Sigmoid colon (tissue), 7 donors: Measurements from ENCODE around the gene MGAT4C. TPM values are rescaled to one million over a fixed set of nuclear protein-coding genes. Genes with fewer than 3 reads are reported as not detected.
"Not testable (repeated sequence)": the region's sequence is repeated elsewhere in the genome, so short reads cannot be mapped to it uniquely, and the experiment has no call there.

Experiments used
- DNase-seq: peaks from one replicate; pipeline ENCODE4 v3.0.0-alpha.2; 2019
- H3K27ac ChIP-seq, 4 donors: fragments of 200-600 bp; sonication (generic); one replicate each; pipeline ENCODE4 v1.5.1; 2016 to 2019; ENCODE audit warnings: mild to moderate bottlenecking in 1 of 4
- H3K27me3 ChIP-seq, 3 donors: fragments of 200-600 bp; sonication (generic); one replicate each; pipeline ENCODE4 v1.5.1; 2019; ENCODE audit warnings: mild to moderate bottlenecking in 1 of 3
- H3K36me3 ChIP-seq, 4 donors: fragments of 200-600 bp; sonication (generic); one replicate each; pipeline ENCODE4 v1.5.1; 2016 to 2019
- H3K4me1 ChIP-seq, 4 donors: fragments of 200-600 bp; sonication (generic); one replicate each; pipeline ENCODE4 v1.5.1; 2017 to 2019
- H3K4me3 ChIP-seq, 4 donors: fragments of 200-600 bp; sonication (generic); one replicate each; pipeline ENCODE4 v1.5.1; 2017 to 2019; ENCODE audit warnings: mild to moderate bottlenecking in 2 of 4, moderate library complexity in 1 of 4
- H3K9me3 ChIP-seq, 4 donors: fragments of 200-600 bp in 3 of 4; sonication (generic) in 3 of 4; one replicate each; pipeline versions ENCODE4 v1.5.1 to v1.6.1; 2013 to 2019
- EP300 ChIP-seq, 4 donors: sonication (generic); formaldehyde crosslinking; IDR thresholded peaks; one replicate each; pipeline ENCODE4 v1.6.1; 2017; ENCODE audit warnings: antibody characterized with exemption in 4 of 4
- POLR2A ChIP-seq, 2 donors: fragments of 450-650 bp; IDR thresholded peaks; one replicate each; pipeline ENCODE4 v1.6.1; 2016; ENCODE audit warnings: antibody characterized with exemption in 2 of 2, mild to moderate bottlenecking in 2 of 2, moderate library complexity in 2 of 2
- POLR2AphosphoS5 ChIP-seq, 4 donors: sonication (generic); formaldehyde crosslinking; IDR thresholded peaks; one replicate each; pipeline ENCODE4 v1.6.1; 2017; ENCODE audit warnings: antibody characterized with exemption in 4 of 4
- WGBS, 2 donors: extraction: QIAGEN DNeasy Blood & Tissue Kit; methylation state at CpG; one replicate each; pipeline ENCODE4 v1.1.7; 2013; 5-methylcytosine and 5-hydroxymethylcytosine counted together
- intact Hi-C: fragments of 100-400 bp; cut with DNase I; formaldehyde crosslinking; loops from one replicate; pipeline ENCODE4 v1.15.1; 2023
- polyA plus RNA-seq, 3 donors: library from polyadenylated mRNA; stranded (reverse); fragments of 200-250 nt; gene quantifications; one replicate each; pipeline ENCODE4 v1.2.3, GENCODE V29; 2013
- total RNA-seq, 4 donors: library from RNA; depleted of rRNA; stranded (reverse); fragments of >200 nt; gene quantifications; one replicate each; pipeline ENCODE4 v1.1.0, GENCODE V29; 2016
- TF ChIP-seq, protein P1 (sequence below), 4 experiments: fragments of 450-650 bp in 3 of 4; fragments of 200-600 bp in 1 of 4; IDR thresholded peaks; one replicate each; pipeline ENCODE4 v1.5.1; 2016 to 2019; ENCODE audit warnings: antibody characterized with exemption in 4 of 4, mild to moderate bottlenecking in 3 of 4, moderate library complexity in 2 of 4
- donor health status: healthy with polysubstance abuse.
- donor health status: Bipolar disorder and iron deficiency.
- donor health status: healthy.

The MGAT4C gene
- total RNA-seq (1 to 10 TPM in 1 of 4 donors, under 1 TPM in 3; 0.54 to 1.1 (median 0.61) TPM), polyA plus RNA-seq (under 1 TPM in 1 of 3 donors, not detected in 2; 0.04 TPM)

DNA sequence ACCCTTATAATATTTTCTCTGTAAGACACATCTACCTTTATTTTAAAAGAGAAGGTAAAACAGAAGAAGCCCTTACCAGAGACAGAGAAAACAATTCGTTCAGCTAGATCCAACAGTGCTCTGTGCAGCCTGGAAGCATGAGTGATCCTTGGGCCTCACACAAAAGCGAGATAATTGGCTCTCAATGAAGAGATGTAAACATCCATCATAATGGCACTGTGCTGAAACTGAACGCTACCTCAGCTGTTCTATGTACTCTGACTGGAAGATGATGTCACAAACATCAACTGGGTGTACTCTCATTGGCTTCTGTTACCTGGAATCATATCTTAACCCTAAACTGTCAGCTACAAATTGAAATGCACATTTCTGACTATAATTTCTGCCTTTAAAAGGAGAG lies at the start of gene MGAT4C:
Gene MGAT4C, minus strand, starts transcription at position 229 of the 400 bp plus-strand sequence.
- Histone ChIP-seq H3K36me3 (no peaks in the 10 kb centered on the region), H3K27me3 (no peaks in the 10 kb centered on the region), H3K27ac (no peak within 1 kb of the TSS), H3K9me3 (no peaks in the 10 kb centered on the region), H3K4me3 (no peak within 1 kb of the TSS), H3K4me1 (no peaks in the 10 kb centered on the region)
- DNase-seq, result no peak
- TF ChIP-seq POLR2A (IDR thresholded peaks at IDR 0.05) (no peak), POLR2AphosphoS5 (IDR thresholded peaks at IDR 0.05) (no peak), EP300 (IDR thresholded peaks at IDR 0.05) (no peak)
- TF ChIP-seq, protein P1, sequence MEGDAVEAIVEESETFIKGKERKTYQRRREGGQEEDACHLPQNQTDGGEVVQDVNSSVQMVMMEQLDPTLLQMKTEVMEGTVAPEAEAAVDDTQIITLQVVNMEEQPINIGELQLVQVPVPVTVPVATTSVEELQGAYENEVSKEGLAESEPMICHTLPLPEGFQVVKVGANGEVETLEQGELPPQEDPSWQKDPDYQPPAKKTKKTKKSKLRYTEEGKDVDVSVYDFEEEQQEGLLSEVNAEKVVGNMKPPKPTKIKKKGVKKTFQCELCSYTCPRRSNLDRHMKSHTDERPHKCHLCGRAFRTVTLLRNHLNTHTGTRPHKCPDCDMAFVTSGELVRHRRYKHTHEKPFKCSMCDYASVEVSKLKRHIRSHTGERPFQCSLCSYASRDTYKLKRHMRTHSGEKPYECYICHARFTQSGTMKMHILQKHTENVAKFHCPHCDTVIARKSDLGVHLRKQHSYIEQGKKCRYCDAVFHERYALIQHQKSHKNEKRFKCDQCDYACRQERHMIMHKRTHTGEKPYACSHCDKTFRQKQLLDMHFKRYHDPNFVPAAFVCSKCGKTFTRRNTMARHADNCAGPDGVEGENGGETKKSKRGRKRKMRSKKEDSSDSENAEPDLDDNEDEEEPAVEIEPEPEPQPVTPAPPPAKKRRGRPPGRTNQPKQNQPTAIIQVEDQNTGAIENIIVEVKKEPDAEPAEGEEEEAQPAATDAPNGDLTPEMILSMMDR (IDR thresholded peaks at IDR 0.05), result no peak
- intact Hi-C loops, result no loop called here
- WGBS, 2 donors, result 14 to 48% methylated on average over 3 of the region's 3 CpGs

DNA sequence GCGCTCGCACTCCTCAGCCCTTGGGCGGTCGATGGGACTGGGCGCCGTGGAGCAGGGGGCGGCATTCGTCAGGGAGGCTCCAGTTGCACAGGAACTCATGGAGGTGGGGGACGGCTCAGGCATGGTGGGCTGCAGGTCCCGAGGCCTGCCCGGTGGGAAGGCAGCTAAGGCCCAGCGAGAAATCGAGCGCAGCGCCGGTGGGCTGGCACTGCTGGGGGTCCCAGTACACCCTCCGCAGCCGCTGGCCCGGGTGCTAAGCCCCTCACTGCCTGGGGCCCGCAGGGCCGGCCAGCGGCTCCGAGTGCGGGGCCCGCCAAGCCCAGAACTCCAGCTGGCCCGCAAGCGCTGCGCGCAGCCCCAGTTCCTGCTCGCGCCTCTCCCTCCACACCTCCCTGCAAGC lies 40.2 kb upstream of the MGAT4C start:
- H3K36me3 ChIP-seq, intact Hi-C loops, H3K4me3 ChIP-seq, H3K27ac ChIP-seq, H3K27me3 ChIP-seq, DNase-seq, H3K9me3 ChIP-seq, H3K4me1 ChIP-seq: not testable (repeated sequence)
- 90 to 93% methylated on average over 31 of the region's 31 CpGs for WGBS, 2 donors

DNA sequence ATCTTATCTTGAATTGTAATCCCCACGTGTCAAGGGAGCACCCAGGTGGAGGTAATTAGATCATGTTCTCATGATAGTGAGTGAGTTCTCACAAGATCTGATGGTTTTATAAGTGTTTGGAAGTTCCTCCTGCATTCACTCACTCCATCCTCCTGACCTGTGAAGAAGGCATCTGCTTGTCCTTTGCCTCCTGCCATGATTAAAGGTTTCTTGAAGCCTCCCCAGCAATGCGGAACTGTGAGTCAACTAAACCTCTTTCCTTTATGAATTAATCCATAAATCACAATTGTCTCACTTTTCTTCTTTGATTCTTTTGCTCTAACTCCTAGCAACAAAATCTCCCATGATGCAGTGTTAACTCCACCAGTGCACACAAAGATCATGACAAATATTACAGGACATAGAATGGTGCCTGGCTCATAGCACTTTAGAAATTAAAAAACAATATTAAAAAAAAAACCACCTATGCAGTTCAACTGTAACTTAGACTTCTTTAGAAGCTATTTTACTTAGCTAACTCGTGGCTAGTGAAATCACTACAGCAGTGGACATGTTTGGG lies 37.6 kb upstream of the MGAT4C start:
- no peak overlapping the region for H3K4me3 ChIP-seq
- no peaks in the 10 kb centered on the region for H3K27me3 ChIP-seq
- no peaks in the 10 kb centered on the region for H3K4me1 ChIP-seq
- TF ChIP-seq POLR2A (IDR thresholded peaks at IDR 0.05) (no peak), POLR2AphosphoS5 (IDR thresholded peaks at IDR 0.05) (no peak), EP300 (IDR thresholded peaks at IDR 0.05) (no peak)
- TF ChIP-seq, protein P1 (IDR thresholded peaks at IDR 0.05), result no peak
- no peak overlapping the region for H3K27ac ChIP-seq
- intact Hi-C loops, result no loop called here
- peaks cover 0 to 3% (median 0%) of the 10 kb centered on the region in 4 donors for H3K9me3 ChIP-seq
- 34 to 63% methylated on average over 3 of the region's 3 CpGs for WGBS, 2 donors
- H3K36me3 ChIP-seq, result no peaks in the 10 kb centered on the region
- no peak for DNase-seq

DNA sequence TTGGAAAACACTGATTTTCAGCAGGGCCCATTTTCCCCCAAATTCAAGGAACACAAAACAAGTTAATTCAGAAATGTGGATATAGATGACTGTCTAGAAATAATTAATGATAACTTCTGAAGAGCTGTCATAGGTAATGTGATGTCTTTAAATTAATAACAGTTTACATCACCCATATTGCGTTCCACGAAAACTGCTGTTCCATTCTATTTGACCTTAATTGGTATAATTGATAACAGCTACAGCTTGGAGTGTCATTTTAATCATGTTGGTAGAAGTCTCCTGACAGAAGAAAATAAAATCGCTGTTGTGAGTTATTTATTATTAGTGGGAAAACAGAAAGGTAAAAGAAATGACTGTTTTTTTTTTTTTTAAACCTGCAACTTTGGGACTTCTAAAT lies 36.3 kb upstream of the MGAT4C start:
- Histone ChIP-seq H3K27me3 (no peaks in the 10 kb centered on the region), H3K27ac (no peak overlapping the region), H3K9me3 (peaks cover 0 to 3% (median 0%) of the 10 kb centered on the region in 4 donors), H3K36me3 (no peaks in the 10 kb centered on the region), H3K4me1 (no peaks in the 10 kb centered on the region), H3K4me3 (no peak overlapping the region)
- TF ChIP-seq EP300 (IDR thresholded peaks at IDR 0.05) (no peak), POLR2A (IDR thresholded peaks at IDR 0.05) (no peak), POLR2AphosphoS5 (IDR thresholded peaks at IDR 0.05) (no peak)
- TF ChIP-seq, protein P1 (IDR thresholded peaks at IDR 0.05), result no peak
- DNase-seq, result no peak
- WGBS, 2 donors, result 57 to 60% methylated on average over 3 of the region's 3 CpGs
- intact Hi-C loops, result no loop called here

DNA sequence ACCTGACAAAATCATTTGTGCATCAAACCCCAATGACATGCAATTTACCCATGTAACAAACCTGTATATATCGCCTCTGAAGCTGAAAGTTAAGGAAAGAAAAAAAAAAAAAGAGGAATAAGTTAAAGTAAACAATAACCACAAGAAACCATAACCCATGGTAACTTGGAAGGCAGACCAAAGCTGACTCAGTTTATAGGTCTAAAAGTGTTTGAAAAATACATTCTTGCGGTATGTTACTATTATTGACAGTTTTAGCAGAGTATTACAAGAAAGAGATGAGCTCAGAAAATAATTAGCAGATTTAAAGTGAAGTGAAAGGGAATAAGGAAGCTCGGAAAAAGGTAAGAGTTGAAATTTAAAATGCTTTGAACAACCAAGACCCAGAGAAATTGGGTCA lies 34.4 kb upstream of the MGAT4C start:
- 87 to 88% methylated on average over 3 of the region's 3 CpGs for WGBS, 2 donors
- no peaks in the 10 kb centered on the region for H3K27me3 ChIP-seq

More for the DNA sequence above, 34.4 kb upstream of the MGAT4C start:
- TF ChIP-seq, protein P1 (IDR thresholded peaks at IDR 0.05), result no peak
- TF ChIP-seq EP300 (IDR thresholded peaks at IDR 0.05) (no peak), POLR2AphosphoS5 (IDR thresholded peaks at IDR 0.05) (no peak), POLR2A (IDR thresholded peaks at IDR 0.05) (no peak)
- DNase-seq, result no peak
- Histone ChIP-seq H3K9me3 (peaks cover 0 to 3% (median 0%) of the 10 kb centered on the region in 4 donors), H3K27ac (no peak overlapping the region), H3K4me3 (no peak overlapping the region), H3K4me1 (no peaks in the 10 kb centered on the region), H3K36me3 (no peaks in the 10 kb centered on the region)
- intact Hi-C loops, result no loop called here
